ENCODE measurements around the gene PMVK. TPM values are rescaled to one million over a fixed set of nuclear protein-coding genes. Genes with fewer than 3 reads are reported as not detected.

PMVK gene
- total RNA-seq, 1 experiment from 2014 or later: 26.8 TPM

DNA sequence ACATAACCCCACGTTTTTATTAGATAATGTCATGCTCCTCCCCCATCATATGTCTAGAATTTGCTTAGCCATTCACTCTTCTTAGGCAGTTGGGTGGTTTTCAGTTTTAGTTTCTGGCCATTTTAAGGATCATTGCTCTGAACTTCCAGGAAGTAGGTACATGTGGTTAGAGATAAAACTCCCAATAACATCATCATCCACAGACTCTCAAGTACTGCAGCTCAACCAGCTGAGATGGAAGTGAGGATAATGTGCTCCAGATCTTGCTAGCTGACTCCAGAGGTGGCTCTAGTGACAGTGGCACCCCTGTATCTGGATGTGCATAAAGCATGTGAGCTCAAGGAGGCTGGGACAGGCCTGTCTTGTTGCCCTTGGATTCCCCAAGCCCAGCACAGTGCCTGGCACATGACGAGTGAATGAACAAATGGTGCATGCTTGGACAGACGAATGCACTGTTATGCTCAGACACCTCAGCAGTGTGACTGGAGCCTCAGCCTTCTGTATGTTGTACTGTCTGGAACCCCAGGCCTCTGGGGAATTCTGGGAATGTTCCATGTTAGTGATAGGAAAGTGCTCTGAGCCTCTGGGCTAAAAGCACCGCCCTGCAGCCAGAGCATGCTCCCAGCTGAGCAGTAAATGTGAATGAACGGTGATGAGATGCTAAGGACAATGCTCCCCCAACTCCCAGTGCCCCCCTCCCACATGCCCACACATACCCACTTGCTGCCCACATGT lies 50.1 kb downstream of the PMVK start:
- ChIA-PET CTCF (interaction anchor here (1.3 to 1.8 kb wide), 3 partner anchors 8 to 67 kb away, joined by 3 to 7 read pairs (median 7); no protein-coding TSS in a partner anchor), POLR2A (no interaction called here)
- DNase-seq (ENCODE audit: low spot score) (no peak), ATAC-seq (no peak)
- TF ChIP-seq, protein P1, sequence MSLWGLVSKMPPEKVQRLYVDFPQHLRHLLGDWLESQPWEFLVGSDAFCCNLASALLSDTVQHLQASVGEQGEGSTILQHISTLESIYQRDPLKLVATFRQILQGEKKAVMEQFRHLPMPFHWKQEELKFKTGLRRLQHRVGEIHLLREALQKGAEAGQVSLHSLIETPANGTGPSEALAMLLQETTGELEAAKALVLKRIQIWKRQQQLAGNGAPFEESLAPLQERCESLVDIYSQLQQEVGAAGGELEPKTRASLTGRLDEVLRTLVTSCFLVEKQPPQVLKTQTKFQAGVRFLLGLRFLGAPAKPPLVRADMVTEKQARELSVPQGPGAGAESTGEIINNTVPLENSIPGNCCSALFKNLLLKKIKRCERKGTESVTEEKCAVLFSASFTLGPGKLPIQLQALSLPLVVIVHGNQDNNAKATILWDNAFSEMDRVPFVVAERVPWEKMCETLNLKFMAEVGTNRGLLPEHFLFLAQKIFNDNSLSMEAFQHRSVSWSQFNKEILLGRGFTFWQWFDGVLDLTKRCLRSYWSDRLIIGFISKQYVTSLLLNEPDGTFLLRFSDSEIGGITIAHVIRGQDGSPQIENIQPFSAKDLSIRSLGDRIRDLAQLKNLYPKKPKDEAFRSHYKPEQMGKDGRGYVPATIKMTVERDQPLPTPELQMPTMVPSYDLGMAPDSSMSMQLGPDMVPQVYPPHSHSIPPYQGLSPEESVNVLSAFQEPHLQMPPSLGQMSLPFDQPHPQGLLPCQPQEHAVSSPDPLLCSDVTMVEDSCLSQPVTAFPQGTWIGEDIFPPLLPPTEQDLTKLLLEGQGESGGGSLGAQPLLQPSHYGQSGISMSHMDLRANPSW (CRISPR knock-in tag; conservative IDR thresholded peaks at IDR 0.05; ENCODE audit: low read depth): no peak
- TF ChIP-seq FOXK1 (CRISPR knock-in tag; IDR thresholded peaks at IDR 0.05): no peak
- no peak for TF ChIP-seq NFATC4 (CRISPR knock-in tag; IDR thresholded peaks at IDR 0.05)
- no peak for TF ChIP-seq ZNF423 (CRISPR knock-in tag; IDR thresholded peaks at IDR 0.05)
- no peak for TF ChIP-seq FOXJ3 (CRISPR knock-in tag; IDR thresholded peaks at IDR 0.05; ENCODE audit: borderline replicate concordance)
- no peak for TF ChIP-seq ZNF416 (CRISPR knock-in tag; IDR thresholded peaks at IDR 0.05)
- TF ChIP-seq, protein P2, sequence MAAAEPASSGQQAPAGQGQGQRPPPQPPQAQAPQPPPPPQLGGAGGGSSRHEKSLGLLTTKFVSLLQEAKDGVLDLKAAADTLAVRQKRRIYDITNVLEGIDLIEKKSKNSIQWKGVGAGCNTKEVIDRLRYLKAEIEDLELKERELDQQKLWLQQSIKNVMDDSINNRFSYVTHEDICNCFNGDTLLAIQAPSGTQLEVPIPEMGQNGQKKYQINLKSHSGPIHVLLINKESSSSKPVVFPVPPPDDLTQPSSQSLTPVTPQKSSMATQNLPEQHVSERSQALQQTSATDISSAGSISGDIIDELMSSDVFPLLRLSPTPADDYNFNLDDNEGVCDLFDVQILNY (CRISPR knock-in tag; IDR thresholded peaks at IDR 0.05): no peak
- TF ChIP-seq, protein P3, sequence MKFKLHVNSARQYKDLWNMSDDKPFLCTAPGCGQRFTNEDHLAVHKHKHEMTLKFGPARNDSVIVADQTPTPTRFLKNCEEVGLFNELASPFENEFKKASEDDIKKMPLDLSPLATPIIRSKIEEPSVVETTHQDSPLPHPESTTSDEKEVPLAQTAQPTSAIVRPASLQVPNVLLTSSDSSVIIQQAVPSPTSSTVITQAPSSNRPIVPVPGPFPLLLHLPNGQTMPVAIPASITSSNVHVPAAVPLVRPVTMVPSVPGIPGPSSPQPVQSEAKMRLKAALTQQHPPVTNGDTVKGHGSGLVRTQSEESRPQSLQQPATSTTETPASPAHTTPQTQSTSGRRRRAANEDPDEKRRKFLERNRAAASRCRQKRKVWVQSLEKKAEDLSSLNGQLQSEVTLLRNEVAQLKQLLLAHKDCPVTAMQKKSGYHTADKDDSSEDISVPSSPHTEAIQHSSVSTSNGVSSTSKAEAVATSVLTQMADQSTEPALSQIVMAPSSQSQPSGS (CRISPR knock-in tag; IDR thresholded peaks at IDR 0.05; ENCODE audit: borderline replicate concordance, low read depth): no peak
- TF ChIP-seq, protein P4, sequence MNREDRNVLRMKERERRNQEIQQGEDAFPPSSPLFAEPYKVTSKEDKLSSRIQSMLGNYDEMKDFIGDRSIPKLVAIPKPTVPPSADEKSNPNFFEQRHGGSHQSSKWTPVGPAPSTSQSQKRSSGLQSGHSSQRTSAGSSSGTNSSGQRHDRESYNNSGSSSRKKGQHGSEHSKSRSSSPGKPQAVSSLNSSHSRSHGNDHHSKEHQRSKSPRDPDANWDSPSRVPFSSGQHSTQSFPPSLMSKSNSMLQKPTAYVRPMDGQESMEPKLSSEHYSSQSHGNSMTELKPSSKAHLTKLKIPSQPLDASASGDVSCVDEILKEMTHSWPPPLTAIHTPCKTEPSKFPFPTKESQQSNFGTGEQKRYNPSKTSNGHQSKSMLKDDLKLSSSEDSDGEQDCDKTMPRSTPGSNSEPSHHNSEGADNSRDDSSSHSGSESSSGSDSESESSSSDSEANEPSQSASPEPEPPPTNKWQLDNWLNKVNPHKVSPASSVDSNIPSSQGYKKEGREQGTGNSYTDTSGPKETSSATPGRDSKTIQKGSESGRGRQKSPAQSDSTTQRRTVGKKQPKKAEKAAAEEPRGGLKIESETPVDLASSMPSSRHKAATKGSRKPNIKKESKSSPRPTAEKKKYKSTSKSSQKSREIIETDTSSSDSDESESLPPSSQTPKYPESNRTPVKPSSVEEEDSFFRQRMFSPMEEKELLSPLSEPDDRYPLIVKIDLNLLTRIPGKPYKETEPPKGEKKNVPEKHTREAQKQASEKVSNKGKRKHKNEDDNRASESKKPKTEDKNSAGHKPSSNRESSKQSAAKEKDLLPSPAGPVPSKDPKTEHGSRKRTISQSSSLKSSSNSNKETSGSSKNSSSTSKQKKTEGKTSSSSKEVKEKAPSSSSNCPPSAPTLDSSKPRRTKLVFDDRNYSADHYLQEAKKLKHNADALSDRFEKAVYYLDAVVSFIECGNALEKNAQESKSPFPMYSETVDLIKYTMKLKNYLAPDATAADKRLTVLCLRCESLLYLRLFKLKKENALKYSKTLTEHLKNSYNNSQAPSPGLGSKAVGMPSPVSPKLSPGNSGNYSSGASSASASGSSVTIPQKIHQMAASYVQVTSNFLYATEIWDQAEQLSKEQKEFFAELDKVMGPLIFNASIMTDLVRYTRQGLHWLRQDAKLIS (CRISPR knock-in tag; IDR thresholded peaks at IDR 0.05; ENCODE audit: borderline replicate concordance): no peak
- TF ChIP-seq, protein P5, sequence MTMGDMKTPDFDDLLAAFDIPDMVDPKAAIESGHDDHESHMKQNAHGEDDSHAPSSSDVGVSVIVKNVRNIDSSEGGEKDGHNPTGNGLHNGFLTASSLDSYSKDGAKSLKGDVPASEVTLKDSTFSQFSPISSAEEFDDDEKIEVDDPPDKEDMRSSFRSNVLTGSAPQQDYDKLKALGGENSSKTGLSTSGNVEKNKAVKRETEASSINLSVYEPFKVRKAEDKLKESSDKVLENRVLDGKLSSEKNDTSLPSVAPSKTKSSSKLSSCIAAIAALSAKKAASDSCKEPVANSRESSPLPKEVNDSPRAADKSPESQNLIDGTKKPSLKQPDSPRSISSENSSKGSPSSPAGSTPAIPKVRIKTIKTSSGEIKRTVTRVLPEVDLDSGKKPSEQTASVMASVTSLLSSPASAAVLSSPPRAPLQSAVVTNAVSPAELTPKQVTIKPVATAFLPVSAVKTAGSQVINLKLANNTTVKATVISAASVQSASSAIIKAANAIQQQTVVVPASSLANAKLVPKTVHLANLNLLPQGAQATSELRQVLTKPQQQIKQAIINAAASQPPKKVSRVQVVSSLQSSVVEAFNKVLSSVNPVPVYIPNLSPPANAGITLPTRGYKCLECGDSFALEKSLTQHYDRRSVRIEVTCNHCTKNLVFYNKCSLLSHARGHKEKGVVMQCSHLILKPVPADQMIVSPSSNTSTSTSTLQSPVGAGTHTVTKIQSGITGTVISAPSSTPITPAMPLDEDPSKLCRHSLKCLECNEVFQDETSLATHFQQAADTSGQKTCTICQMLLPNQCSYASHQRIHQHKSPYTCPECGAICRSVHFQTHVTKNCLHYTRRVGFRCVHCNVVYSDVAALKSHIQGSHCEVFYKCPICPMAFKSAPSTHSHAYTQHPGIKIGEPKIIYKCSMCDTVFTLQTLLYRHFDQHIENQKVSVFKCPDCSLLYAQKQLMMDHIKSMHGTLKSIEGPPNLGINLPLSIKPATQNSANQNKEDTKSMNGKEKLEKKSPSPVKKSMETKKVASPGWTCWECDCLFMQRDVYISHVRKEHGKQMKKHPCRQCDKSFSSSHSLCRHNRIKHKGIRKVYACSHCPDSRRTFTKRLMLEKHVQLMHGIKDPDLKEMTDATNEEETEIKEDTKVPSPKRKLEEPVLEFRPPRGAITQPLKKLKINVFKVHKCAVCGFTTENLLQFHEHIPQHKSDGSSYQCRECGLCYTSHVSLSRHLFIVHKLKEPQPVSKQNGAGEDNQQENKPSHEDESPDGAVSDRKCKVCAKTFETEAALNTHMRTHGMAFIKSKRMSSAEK (CRISPR knock-in tag; IDR thresholded peaks at IDR 0.05; ENCODE audit: borderline replicate concordance): no peak
- H3K27ac Mint-ChIP-seq: no peak overlapping the region
- H3K36me3 Mint-ChIP-seq: no peaks in the 10 kb centered on the region
- peaks cover 5% of the 10 kb centered on the region for H3K4me1 Mint-ChIP-seq
- H3K27me3 Mint-ChIP-seq (ENCODE audit: low read depth): peaks cover 4% of the 10 kb centered on the region; the same call in 1 of the 2 replicates
- H3K9me3 Mint-ChIP-seq: no peaks in the 10 kb centered on the region
- no peak overlapping the region for H3K4me3 Mint-ChIP-seq
